HG02970 (cell line): ENCODE results near the gene JARID2.

Experiments used
- ATAC-seq: cut with Tn5 transposase; IDR thresholded peaks from one replicate; pipeline ENCODE4 v1.9.1; 2021; ENCODE audit warnings: mild to moderate bottlenecking, moderate library complexity, moderate number of reproducible peaks; ENCODE audit not compliant: unreplicated experiment, low FRiP score

The JARID2 gene

DNA sequence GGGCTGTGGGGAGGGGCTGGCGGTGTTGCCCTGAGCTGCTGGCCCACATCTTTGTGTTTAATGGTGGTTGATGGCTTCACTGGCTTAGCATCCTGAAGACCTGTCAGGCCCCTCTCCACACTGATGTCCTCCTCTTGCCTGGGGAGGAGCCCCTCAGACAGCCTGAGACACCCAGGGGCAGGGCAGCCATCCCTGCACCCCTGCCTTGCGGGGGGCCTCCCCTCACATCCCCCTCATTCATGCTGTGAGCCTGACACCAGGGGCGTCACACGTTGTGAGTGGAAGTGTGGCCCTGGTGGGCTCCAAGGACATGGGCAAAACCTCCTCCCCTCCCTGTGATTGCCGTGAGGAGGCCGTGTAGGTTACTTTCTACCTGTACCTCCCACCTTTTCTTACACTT, 264.3 kb downstream of the JARID2 start:
- no peak for ATAC-seq

DNA sequence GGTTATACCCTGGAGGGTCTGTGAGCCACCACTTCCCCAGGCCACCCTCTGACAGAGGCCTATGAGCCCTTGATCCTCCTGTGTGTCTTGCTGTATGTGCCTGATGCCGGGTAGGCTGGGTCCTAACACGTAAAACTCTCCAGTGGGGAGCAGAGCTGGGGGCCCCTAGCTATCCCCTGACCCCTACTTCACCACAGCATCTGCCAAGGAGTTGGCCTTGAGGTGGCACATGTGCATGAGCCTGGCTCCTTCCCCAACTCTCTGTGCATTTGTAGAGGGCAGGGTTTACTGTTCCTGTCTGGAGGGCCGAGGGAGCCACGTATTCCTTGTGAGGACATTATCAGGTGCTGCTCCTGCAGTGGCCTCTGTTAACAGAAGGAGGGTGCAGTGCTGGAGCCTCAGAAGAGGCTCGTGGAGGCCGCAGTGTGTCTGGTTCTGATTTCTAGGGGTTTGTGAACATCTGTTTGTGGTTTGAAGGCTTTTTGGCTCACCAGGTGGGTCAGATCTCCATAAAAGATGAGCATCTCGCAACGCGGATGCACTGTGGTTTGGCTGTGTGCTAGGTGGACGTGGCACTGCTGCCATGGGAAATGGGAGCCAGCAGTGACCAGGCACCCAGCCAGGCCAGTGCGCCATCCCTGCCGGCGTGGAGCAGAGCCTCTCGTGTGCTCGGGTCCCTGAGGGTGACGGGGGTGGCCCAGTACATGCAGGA, 264.8 kb downstream of the JARID2 start:
- no peak for ATAC-seq

DNA sequence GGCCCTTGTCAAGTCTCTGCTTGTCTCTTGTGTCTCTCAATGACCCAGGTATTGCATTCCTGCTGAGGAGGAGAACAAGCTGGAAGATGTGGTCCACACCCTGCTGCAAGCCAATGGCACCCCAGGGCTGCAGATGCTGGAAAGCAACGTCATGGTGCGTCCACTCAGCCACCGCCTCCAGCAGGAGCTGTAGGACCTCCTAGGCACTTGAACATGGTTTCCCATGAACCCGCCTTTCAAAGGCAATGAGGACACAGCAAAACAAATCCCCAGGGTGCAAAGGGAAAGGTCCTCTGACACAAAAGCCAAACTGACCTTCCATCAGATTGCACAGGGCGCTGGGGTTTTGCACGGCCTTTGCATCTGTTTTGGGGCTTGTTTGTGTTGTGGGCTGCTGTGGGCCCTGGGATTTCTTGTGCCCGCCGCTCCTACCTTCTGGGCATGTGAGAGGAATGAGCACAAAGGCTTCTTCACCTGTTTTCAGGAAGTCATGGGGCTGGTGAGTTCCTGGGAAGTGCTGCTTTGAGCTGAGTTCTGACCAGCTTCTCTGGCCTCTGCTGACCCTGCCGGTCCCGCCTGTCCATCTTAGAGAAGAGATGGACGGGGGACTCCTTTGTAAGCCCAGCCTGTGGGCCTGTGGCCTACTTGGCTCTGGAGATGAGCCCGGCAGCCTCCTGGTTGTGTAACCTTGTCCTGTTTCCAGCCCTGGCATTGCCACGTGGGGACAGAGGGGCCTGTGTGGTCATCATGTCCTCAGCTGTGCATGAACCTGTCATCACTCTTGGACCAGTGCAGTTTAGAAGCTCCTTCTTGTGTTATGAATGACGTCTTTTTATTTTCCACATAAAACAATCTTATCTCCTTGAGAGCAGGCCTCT, 265.6 kb downstream of the JARID2 start:
- ATAC-seq, result no peak

DNA sequence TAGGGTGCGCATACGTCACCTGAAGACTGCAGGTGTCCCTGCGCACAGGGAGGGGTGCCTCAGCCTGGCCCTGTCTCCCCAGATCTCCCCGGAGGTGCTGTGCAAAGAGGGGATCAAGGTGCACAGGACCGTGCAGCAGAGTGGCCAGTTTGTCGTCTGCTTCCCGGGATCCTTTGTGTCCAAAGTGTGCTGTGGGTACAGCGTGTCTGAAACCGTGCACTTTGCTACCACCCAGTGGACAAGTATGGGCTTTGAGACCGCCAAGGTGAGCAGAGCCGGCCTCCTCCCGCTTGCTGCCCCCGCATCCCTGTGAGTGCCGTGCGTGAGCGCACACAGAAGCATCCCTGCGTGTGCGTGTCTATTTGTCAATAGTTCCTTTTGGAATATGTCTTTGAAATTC, 266.3 kb downstream of the JARID2 start:
- no peak for ATAC-seq

DNA sequence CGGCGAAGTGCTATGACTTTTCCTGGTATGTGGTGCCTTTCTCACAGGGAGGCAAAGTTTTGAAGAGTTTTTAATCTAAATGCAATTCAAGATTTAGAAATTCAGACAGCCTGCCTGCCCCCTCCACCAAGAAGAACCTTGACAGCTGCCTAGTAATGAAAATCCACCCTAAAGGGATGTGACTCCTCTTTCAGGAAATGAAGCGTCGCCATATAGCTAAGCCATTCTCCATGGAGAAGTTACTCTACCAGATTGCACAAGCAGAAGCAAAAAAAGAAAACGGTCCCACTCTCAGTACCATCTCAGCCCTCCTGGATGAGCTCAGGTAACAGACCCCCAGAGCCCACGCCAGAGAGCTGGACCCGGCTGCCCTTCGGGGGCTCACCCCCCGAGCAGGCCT, 266.9 kb downstream of the JARID2 start:
- ATAC-seq, result no peak

DNA sequence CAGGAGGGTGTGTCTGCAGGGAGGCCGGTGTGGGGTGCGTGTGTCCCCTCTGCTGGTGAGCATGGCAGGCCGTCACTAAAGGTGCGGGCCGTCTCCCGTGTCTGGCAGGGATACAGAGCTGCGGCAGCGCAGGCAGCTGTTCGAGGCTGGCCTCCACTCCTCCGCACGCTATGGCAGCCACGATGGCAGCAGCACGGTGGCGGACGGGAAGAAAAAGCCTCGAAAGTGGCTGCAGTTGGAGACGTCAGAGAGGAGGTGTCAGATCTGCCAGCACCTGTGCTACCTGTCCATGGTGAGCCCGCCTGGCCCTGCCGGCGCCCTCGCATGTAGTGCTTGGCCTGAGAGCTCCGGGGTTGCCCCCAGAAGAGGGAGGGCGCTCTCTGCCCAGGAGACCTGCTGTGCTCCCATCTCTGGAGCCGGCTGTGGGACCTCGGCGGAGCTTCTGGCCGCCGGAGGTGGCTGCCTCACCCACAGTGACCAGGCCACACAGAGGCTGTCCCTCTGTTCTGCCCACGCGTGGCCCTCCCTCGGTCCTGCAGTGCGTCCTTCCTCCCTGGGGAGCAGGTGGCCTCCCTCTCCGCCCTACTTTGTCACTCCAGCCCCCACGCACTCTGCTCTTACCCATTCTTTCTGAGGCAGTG, 267.4 kb downstream of the JARID2 start:
- no peak for ATAC-seq

DNA sequence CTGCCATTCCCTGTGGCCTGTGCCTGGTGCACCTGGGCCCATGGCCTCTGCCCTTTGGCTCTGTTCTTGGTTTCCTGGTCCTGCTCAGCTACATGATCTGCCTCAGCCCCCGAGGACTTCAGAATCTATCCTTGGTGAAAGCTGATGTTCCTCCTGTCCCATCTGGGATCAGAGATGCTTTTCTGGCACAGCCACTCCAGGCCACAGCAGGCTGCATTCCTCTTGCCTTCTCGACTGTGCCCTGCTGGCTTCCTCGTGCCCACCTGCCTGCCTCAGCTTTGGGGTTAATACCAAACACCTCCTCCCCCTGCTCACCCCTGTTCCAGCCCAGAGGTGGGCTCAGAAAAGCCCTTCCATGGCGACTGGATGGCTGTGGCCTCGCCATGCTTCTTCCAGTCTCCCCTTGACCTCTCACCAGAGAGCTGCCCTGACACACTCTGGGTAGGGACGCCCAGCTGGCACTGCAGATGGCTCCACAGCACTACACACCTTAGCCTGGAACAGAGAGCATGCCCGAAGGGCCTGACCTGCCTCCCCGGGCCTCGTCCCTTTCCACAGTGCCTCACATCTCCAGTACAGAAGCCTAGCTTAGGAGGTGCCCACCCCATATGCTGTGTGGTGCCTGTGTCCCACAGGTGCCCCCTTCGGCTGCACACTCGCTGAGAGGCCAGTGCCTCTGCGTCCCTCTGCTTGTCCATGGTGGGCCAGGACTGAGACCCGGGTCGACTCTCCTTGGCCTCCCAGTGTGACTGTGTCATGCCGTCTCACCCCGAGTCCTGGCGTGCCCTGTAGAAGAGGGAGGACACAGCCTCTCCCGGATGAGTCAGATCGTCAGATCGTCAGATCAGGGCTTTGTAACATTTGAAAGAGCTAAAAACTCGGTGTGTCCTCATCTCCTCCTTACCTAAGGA, 268.2 kb downstream of the JARID2 start:
- no peak for ATAC-seq

DNA sequence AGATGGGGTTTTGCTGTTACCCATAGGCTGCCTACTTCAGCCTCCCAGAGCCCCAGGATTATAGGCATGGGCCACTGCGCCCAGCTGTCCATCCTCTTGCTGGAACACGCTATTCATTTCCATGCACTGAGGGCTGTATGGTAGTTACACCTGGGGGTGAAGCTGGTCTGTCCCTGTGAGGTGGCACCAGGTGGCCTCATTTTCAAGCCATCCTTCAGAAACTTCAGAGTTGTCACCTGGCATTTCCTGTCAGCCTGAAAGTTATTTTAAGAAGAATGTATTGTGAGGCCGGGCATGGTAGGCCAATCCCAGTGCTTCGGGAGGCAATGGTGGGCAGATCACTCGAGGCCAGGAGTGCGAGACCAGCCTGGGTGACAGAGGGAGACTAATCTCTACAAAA, 269.4 kb downstream of the JARID2 start:
- ATAC-seq, result no peak

DNA sequence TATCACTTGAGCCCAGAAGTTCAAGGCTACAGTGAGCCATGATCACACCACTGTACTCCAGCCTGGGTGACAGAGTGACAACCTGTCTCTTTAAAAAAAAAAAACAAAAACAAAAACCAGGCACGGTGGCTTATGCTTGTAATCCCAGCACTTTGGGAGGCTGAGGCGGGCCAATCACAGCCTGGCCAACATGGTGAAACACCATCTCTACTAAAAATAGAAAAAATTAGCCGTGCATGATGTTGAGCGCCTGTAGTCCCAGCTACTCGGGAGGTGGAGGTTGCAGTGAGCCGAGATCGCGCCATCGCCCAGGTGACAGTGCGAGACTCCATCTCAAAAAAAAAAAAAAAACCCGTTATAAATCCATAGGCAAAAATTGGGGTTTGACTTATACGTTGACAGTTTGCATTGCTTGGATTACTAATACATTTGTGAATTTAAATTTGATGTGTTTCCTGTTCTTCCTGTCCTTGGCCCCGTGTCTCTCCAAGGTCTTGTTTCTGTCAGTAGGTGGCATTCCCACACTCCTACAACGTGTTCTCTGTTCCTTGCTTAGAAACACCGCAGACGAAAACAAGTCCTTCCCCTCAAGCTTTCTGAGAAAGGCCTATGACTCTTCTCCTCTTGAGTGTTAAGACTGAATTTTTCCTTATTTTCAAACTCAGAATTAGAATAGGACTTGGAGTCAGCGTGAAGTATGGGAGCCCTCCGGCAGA, 269.9 kb downstream of the JARID2 start:
- no peak for ATAC-seq

DNA sequence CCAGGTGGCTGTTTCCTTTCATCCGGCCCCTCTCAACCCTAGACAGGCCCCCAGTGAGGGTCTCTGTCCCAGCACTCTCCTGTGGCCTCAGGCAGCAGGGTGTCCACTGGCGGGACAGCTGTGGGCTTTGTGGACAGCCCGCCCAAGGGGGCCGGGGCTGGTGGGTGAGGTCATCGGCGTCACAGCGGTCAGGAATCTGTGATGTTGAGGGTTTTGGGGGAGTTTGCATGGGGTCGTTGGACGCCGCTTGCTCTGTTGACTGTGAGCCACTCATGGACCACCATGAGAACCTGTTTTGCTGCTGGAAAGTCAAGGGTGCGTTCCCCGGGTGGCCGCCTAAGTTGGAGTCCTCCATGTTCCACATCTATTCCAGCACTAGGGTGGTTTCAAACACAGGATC, 270.5 kb downstream of the JARID2 start:
- ATAC-seq, result no peak

DNA sequence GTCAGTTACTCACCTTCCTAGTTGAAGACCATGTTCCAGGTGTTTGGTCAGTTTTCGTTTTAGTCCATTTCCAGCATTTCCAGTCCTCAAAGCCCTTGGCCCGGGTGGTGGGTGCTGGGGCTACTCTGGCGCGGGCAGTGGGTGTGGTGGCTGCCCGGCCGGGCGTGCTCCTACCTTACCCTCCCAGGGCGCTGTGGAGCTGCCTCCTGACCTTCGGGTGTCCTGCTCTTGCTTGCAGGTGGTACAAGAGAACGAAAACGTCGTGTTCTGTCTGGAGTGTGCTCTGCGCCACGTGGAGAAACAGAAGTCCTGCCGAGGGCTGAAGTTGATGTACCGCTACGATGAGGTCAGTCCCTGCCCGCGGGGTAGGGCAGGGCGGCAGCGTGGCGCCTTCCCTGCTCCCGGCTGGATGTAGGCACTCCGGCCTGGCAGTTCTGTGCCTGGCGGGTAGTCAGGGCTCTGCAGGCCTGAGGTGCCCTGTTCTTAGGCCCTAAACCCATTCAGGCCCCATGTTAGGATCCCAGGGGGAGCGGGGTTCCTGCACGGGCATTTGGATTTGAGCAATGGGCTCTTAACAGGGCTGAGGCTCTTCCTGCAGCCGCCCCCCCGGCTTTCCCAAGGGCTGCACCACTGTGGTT, 271.2 kb downstream of the JARID2 start:
- no peak for ATAC-seq

DNA sequence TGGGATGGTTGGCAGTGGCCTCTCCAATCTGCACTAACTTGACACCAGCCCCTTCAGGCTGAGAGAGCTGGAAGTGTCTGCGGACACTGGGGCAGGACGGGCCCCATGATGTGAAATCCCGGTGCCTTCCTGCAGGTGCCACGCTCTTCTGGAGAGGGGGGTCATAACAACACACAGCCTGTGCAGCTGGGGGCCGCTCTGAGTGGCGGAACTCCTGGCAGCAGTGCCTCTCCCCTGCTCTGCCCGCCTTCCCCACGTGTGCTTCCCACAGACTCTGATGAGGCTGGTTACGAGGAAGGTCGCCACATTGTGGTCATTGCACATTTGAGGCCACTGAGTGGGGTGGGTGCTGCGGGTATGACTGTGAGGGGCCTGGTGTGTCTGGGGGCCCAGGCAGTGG, 271.7 kb downstream of the JARID2 start:
- ATAC-seq, result no peak

DNA sequence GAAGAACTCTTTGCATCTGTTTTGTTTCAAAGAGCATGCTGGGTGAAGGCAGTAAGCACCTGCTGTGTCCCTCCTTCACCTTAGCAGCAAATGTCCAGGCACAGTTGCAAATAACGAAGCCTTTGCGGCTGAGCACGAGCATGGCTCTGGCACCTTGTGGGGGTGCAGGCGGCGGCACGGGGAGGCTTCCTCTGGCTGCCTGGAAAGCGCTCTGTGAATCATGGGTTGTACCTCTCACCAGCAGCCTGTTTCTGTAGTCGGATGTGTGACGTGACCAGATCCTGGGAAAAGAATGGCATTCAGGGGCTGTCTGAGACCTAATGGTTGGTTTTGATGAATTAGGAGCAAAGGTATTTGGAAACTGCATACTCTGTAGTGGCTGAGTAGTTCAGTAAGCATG, 272.2 kb downstream of the JARID2 start:
- no peak for ATAC-seq

DNA sequence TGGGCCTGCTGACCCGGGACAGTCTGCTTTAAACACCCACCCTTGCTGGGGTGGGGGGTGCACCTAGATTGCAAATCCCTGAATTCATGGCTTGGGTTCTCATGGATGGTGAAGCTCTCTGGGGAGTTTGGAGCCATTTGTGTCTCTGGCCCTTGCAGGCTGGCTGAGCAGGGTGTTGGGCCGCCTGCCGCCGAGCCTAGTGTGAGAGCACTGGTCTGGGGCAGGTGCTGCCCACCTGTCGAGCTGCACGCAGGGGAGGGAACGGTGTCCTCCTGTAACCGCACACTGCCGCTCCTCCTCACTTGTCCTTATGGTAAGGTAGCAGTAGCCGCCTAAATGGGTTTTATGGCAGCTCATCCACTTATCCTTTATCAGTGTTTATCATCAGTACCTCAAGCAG, 273.0 kb downstream of the JARID2 start:
- no peak for ATAC-seq

DNA sequence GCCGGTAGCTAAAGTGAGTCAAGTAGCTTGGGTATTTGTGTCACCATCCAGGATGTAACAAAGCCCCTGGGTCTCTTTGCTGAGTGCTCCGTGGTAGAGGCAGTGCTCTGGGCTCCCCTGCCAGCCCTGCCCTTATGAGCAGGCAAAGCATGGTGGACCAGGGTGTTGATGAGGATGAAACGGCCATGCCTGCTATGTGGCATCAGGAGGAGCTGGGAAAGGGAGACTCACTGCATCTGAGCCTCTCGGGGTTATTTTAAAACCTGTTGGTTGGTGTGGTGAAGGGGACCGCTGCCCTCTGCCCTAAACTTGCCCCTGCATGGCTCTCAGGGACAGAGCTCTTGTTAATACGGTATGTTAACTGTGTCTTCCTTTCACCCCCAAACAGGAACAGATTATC, 273.8 kb downstream of the JARID2 start:
- no peak for ATAC-seq

DNA sequence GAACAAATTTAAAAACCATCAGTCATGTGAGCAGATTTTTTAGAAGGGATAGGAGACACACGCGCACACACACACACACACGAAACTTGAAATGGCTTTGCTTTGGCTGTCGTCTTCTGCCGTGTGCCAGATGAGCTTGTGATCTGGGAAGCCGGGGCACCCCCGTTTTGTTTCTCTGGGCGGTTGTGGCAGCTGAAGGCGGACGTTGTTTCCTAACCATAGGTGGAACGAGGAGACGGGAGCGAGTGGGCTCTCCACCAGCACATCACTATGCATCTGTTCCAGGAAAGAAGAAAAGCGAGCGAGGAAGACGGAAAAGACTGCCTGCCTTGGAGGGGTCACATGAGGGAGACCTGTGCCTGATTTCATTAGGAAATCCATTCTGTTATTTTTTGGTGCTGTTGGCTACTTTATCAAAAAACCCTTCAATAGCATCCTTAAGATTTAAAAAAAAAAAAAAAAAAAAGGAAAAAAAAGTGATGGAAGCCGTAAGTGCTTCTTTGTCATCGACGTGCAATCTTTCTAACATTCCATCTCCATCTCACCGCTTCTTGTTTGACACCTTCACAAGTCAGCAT, 274.8 kb downstream of the JARID2 start:
- no peak for ATAC-seq

DNA sequence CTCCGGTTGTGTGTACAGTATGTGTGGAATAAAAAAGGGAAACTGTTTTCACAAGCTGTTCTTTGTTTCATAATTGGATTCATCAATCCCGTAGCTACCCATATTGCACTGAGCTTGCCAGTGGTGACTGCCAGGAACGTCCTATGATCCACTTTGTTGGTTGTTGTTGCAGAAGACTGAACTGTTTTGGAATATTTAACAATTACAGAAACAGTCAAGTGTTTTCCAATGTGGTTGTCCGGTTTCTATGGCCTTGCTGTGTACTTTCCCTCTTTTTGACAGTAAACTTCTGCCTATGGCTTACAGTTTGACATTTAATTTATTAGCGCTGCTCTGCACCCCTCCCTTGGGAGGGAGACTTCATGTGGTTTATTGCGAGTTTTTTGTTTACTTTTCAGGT, 275.7 kb downstream of the JARID2 start:
- ATAC-seq, result no peak

DNA sequence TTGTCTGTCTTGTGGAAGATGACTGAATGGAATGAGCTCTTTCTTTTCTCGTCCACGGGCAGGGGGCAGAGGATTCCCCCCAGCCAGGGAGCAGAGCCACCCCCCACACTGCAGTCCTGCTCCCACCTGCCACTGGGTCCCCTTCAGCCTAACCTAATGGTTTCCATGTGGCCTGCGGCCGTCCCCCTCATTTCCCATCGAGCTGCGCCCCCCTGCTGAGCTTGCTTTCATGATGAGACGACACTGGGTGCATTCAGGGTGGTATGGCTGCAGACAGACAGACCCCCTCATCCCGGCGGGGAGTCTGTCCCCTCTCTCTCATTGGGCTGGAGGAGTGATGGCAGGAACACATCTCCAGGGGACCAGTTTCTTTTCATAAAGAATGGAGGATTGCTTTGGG, 276.2 kb downstream of the JARID2 start:
- no peak for ATAC-seq

DNA sequence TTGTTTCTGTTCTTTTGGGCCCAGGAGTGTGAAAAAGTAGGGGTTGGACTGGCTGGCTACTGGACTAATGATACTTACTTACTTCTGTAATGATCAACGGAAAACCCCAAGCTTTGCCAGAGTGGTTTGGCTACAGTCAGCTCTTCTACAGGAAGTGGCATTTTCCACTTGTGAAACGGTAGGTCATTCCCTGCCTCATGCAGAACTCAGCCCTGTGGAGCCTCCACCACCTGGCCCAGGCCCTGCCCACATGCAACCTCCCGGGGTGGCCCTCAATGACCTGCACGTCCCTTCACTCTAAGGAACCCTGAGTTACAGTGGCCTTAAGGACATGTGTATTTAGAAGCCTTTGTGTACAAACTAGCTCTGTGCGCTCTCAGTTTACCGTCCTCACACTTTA, 276.6 kb downstream of the JARID2 start:
- no peak for ATAC-seq
